NCI-H146 treated with DMSO at 0.1 percent for 48 hours (cell line): ENCODE data around the gene MLC1.

Experiments used
- DNase-seq: peaks from one replicate; lab custom pipeline; 2025; ENCODE audit not compliant: unreplicated experiment; lab: John Stamatoyannopoulos, UW

The MLC1 gene

GRCh38 chr22:50016988-50017700 lies 68.1 kb downstream of the MLC1 start:
- DNase-seq: no peak

GRCh38 chr22:50016308-50016987 lies 68.8 kb downstream of the MLC1 start:
- no peak for DNase-seq

GRCh38 chr22:50015451-50016307 lies 69.5 kb downstream of the MLC1 start:
- no peak for DNase-seq

GRCh38 chr22:50014655-50015401 lies 70.4 kb downstream of the MLC1 start:
- no peak for DNase-seq

GRCh38 chr22:50014053-50014501 lies 71.1 kb downstream of the MLC1 start:
- no peak for DNase-seq

- no peak for DNase-seq
Observed at GRCh38 chr22:50012211-50013181, 72.7 kb downstream of the MLC1 start, which contains the start of gene IL17REL. Gene IL17REL, minus strand, starts transcription at chr22:50012765. Its CDS starts 119 bp downstream, at chr22:50012646.

GRCh38 chr22:50011447-50012210 lies 73.6 kb downstream of the MLC1 start:
- no peak for DNase-seq

GRCh38 chr22:50010676-50011446 lies 74.4 kb downstream of the MLC1 start:
- DNase-seq: no peak

- no peak for DNase-seq
Observed at GRCh38 chr22:50009765-50010675, 75.2 kb downstream of the MLC1 start.
